Inflammatory macrophage treated with lipopolysaccharide for 4 hours (primary cell): ENCODE measurements around the gene RTEL1.
"Not testable (repeated sequence)": the region's sequence is repeated elsewhere in the genome, so short reads cannot be mapped to it uniquely, and the experiment has no call there.

ENCODE experiments used
- DNase-seq: peaks from one replicate; pipeline ENCODE4 v3.0.0-alpha.2; 2020

Gene RTEL1

DNA sequence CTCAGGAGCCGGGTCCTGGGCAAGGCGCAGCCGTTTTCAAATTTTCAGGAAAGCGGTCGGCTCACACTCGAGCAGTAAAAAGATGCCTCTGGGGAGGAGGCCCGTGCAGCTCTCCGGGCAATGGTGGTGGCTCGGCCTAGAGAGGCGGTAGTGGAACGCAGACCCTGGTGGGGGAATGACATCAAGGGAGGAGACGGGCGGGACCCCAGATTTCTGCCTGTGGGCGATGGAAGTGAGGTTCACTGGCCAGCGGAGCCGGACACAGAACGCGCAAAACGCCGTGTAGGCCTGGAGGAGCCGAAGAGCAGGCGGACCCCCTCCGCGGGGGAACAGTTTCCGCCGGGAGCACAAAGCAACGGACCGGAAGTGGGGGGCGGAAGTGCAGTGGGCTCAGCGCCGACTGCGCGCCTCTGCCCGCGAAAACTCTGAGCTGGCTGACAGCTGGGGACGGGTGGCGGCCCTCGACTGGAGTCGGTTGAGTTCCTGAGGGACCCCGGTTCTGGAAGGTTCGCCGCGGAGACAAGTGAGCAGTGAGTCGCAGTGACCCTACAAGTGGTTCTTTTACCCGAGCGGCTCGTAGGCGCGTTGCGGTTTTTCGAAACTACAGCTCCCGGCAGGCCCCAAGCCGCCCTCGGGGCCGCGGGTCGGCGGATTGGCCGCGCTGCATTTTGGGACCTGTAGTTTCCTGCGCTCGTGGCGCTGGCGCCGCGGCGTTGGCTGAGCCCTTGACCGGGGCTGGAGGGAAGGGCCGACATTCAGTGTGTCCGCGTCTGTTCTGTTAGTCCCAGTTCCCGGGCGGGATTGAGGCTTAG, at the start of gene RTEL1:
TSS of gene RTEL1 (plus strand) at position 376 of the 812 bp plus-strand sequence. CDS start 1,091 bp downstream, outside the sequence.
- DNase-seq, result peak; percentile 93

- no peak for DNase-seq
Measured at GRCh38 chr20:63610581-63611435, 47.3 kb upstream of the RTEL1 start.

GRCh38 chr20:63611646-63612045, 46.5 kb upstream of the RTEL1 start:
- DNase-seq, result no peak

GRCh38 chr20:63612276-63612931, 45.7 kb upstream of the RTEL1 start:
- DNase-seq, result peak; percentile 96

DNA sequence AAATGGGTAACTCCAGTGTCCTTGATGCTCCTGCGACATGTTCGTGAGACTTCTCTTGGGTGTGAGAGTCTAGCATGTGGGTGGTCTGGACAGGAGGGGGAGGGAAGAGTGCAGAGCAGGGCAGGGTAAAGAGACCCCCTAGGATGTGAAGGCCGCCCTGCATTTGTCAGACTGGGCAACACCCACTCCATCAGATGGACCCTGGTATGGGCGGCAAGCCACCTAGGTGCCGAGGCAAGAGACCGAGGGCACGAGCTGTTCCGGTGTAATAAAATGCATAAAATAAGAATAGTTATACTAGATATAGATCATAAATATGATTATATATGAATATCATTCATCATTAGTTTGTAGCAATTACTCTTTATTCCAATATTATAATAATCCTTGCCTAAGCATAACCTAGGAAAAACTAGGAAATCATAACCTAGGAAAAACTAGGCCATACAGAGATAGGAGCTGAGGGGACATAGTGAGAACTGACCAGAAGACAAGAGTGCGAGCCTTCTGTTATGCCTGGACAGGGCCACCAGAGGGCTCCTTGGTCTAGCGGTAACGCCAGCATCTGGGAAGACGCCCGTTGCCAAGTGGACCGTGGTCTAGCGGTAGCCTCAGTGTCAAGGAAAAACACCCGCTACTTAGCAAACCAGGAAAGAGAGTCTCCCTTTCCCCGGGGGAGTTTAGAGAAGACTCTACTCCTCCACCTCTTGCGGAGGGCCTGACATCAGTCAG, 44.1 kb upstream of the RTEL1 start:
- not testable (repeated sequence) for DNase-seq

DNA sequence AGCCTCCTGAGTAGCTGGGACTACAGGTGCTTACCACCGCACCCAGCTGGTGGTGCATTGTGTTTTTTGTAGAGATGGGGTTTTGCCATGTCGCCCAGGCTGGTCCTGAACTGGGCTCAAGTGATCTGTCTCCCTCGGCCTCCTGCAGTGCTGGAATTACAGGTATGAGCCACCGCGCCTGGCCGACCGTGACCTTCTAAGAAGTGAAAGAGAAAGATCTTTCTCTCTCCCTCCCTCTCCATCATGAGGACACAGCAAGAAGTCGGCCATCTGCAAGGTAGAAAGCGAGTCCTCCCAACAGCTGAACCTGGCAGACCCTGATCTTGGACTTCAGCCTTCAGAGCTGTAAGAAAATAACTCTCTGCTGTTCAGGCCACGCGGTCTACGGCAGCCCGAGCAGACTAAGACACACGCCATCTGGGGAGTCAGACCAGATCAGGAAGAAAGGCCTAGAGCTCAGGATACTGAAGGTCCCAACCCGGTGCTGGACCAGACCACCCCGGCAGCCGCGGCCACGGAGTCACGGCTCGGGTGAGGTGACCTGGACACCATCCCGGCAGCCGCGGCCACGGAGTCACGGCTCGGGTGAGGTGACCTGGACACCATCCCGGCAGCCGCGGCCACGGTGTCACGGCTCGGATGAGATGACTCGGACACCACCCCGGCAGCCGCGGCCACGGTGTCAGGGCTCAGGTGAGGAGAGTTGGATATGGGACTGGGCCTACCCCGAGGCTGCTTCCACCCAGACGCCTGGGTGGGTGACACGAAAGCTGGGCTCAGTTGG, 40.8 kb upstream of the RTEL1 start:
- DNase-seq, result no peak

GRCh38 chr20:63617876-63618265, 40.2 kb upstream of the RTEL1 start:
- DNase-seq, result no peak

DNA sequence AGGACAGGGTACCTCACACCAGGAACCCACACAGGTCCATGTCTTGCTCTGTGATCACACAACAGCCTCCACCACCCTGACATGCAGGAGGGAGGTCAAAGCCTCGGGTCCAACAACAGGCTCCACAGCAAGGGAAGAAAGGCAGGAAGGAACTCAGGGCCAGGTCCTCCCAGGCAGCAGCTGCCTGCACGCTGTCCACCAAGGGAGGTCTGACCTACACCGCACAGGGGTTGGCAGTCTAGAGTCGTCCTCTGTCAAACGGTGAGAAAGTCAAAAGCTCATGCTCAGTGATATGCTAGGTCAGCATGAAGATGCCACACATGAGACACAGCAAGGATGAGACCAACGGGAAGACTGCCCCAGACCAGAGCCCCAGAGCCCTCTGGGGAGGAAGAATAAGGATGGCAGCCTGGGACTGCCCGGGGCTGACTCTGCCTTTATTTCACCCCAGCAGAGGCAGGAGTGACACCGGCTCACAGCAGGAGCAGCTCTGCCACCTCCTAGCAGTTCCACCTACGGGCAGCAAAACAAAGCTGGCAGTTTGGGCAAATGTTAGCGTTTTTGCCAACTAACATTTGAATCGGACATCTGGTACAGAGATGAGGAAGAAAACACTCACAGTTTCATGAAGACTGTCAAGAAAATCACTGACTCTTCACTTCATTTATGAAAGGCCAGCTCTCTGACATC, 39.7 kb upstream of the RTEL1 start:
- no peak for DNase-seq

- no peak for DNase-seq
Measured at GRCh38 chr20:63619086-63619485, 39.0 kb upstream of the RTEL1 start.

DNA sequence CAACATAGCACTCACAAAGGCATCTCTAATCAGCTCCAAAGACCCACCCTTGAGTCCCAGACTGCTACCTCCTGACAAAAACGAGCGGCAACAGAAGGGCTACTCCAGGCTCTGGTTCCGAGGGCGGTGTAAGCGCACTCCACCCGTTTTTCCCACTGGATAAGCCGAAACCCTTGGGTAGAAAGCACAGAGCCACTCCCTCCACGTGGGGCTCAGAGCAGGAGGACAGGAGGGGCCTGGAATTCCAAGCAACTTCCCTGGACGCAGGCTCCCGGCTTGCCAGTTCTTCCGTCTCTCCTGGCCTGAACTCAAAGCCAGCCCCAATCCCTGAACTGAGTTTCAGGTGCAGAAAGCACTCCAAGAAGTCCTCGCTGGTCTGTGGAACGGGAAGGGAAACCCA, 38.6 kb upstream of the RTEL1 start:
- DNase-seq, result no peak

GRCh38 chr20:63620991-63621390, 37.1 kb upstream of the RTEL1 start:
- no peak for DNase-seq

DNA sequence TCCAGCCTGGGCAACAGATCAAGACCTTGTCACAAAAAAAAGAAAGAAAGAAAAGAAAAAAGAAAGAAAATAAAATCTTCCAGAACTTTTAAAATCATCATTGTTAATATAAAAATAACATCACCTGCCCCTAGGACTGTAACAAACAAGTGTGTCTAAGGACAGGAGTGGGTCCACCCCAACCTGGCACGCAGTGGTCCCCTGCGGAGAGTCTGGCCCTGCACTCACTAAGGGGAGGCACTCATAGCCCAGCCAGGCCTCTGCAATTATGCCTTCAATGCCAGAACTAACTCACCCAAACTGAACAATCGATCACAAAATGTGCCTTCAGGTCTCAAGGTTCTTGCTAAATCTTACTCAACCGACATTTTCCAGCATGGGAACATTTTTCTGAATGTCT, 36.0 kb upstream of the RTEL1 start:
- no peak for DNase-seq

- DNase-seq, result no peak
Measured at GRCh38 chr20:63622732-63623131, 35.4 kb upstream of the RTEL1 start.

DNA sequence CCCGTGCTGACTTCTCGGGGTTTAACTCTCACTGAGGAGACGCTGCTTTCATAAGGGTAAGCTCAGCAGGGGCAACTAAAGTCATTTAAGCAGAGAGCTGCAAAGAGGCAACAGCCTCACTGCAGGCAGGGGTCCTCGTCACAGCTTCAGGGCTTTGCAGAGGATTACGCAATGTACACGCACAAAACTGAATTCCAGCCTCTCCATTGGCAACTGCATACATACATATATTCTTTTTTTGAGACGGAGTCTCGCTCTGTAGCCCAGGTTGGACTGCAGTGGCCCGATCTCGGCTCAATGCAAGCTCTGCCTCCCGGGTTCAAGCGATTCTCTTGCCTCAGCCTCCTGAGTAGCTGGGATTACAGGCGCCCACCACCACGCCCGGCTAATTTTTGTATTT, 33.6 kb upstream of the RTEL1 start:
- DNase-seq, result no peak

GRCh38 chr20:63625771-63626423, 32.2 kb upstream of the RTEL1 start:
- no peak for DNase-seq

DNA sequence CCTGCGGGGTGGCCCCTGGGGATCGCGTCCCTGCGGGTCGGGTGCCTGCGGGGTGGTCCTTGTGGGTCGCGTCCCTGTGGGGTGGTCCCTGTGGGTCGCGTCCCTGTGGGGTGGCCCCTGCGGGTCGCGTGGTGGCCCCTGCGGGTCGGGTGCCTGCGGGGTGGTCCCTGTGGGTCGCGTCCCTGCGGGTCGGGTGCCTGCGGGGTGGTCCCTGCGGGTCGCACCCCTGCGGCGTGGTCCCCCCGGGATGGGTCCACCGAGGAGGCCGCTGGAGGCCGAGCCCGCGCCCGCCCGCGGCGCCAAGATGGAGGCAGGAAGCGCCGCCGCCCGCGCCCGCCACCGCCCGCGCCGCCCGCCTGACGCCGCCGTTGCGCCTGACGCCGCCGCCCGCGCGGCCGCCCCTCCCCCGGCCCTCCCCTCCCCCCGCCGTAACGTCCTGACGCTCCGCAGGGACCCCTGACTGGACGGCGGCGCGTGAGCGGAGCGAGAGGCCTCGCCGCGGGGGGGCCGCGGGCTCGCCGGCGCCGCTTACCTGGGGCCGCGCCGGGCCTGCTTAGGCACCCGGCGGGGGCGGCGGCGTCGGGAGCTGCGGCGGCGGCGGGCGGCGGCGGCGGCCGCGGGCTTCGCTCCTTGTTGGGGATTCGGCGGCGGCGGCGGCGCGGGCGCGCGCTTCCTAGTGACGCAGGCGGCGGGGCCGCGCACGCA, 31.5 kb upstream of the RTEL1 start, which contains the start of gene GMEB2:
TSS of gene GMEB2 (minus strand) at position 678 of the 705 bp plus-strand sequence. CDS start 7,704 bp downstream, outside the sequence.
- no peak for DNase-seq

GRCh38 chr20:63627129-63627750, 30.9 kb upstream of the RTEL1 start:
- peak; percentile 96 for DNase-seq

DNA sequence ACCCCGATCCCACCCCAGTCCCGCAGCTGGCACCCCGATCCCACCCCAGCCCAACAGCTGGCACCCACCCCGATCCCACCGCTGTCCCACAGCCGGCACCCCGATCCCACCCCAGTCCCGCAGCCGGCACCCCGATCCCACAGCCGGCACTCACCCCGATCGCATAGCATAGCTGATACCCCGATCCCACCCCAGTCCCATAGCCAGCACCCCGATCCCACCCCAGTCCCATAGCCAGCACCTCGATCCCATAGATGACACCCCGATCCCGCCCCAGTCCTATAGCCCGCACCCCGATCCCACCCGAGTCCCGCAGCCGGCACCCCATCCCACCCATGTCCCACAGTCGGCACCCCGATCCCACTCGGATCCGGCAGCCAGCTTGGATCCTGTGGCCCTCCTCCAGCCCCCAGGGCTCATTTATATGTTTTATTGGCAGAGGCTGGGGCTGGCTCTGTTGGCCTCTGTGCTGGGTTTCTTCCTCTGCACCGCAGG, 30.3 kb upstream of the RTEL1 start:
- DNase-seq, result no peak
